ENCODE results near the gene RPP25L. TPM values are rescaled to one million over a fixed set of nuclear protein-coding genes. Genes with fewer than 3 reads are reported as not detected.

RPP25L gene
- total RNA-seq, 1 donor from 2014 or later: 7.2 TPM

GRCh38 chr9:34560599-34561214 is 51.2 kb downstream of the RPP25L start:
- no peak for TF ChIP-seq CTCF (IDR thresholded peaks at IDR 0.05)
- Histone ChIP-seq H3K4me3 (no peak overlapping the region), H3K9me3 (no peaks in the 10 kb centered on the region), H3K27ac (no peak overlapping the region), H3K4me1 (no peaks in the 10 kb centered on the region), H3K27me3 (no peaks in the 10 kb centered on the region), H3K36me3 (no peaks in the 10 kb centered on the region)
- no peak for DNase-seq (ENCODE audit: low spot score in 2 of 2)
- intact Hi-C loops (cut with DNase I): no loop called here

Other genes starting within 250 kb of the RPP25L start
- 11.0 TPM for gene MYORG, start 235.2 kb downstream of the RPP25L start, total RNA-seq
- gene FAM219A, start 153.5 kb downstream of the RPP25L start, total RNA-seq: 26.8 TPM
- gene DNAI1, start 153.3 kb downstream of the RPP25L start, total RNA-seq: not detected
- not detected for gene ENHO, start 89.1 kb downstream of the RPP25L start, total RNA-seq
- 4.7 TPM for gene CNTFR, start 22.4 kb downstream of the RPP25L start, total RNA-seq
- 31.7 TPM for gene DCTN3, start 8.4 kb upstream of the RPP25L start, total RNA-seq
- gene ARID3C, start 17.0 kb upstream of the RPP25L start, total RNA-seq: not detected
- 61.3 TPM for gene SIGMAR1, start 25.7 kb upstream of the RPP25L start, total RNA-seq
- gene GALT, start 34.6 kb upstream of the RPP25L start, total RNA-seq: 28.3 TPM
- gene IL11RA, start 40.1 kb upstream of the RPP25L start, total RNA-seq: 50.3 TPM
- 9.3 TPM for gene CCL27, start 50.6 kb upstream of the RPP25L start, total RNA-seq
- gene CCL19, start 79.2 kb upstream of the RPP25L start, total RNA-seq: 17.7 TPM
- 7.9 TPM for gene CCL21, start 98.0 kb upstream of the RPP25L start, total RNA-seq